Measurements from ENCODE around the gene MGA.

The MGA gene

GRCh38 chr15:41790756-41791546 lies 130.7 kb downstream of the MGA start:
- no peak for TF ChIP-seq POLR2A (IDR thresholded peaks at IDR 0.05; ENCODE audit: low read length)
- TF ChIP-seq GATA1 (IDR thresholded peaks at IDR 0.05; ENCODE audit: low read depth, low read length) = no peak
- peak in 1 of 2 experiments; percentile 53 for DNase-seq

GRCh38 chr15:41791547-41791937 lies 131.3 kb downstream of the MGA start:
- TF ChIP-seq GATA1 (IDR thresholded peaks at IDR 0.05; ENCODE audit: low read depth, low read length) = no peak
- TF ChIP-seq POLR2A (IDR thresholded peaks at IDR 0.05; ENCODE audit: low read length) = no peak
- no peak for DNase-seq

GRCh38 chr15:41792000-41792637 lies 131.9 kb downstream of the MGA start:
- no peak for TF ChIP-seq POLR2A (IDR thresholded peaks at IDR 0.05; ENCODE audit: low read length)
- no peak for TF ChIP-seq GATA1 (IDR thresholded peaks at IDR 0.05; ENCODE audit: low read depth, low read length)
- no peak for DNase-seq

GRCh38 chr15:41794081-41794480 lies 133.9 kb downstream of the MGA start:
- DNase-seq = no peak
- TF ChIP-seq GATA1 (IDR thresholded peaks at IDR 0.05; ENCODE audit: low read depth, low read length) (no peak), POLR2A (IDR thresholded peaks at IDR 0.05; ENCODE audit: low read length) (no peak)

- no peak for DNase-seq
- TF ChIP-seq GATA1 (IDR thresholded peaks at IDR 0.05; ENCODE audit: low read depth, low read length) (no peak), POLR2A (IDR thresholded peaks at IDR 0.05; ENCODE audit: low read length) (no peak)
Observed at GRCh38 chr15:41795996-41796856, 136.0 kb downstream of the MGA start.

- TF ChIP-seq POLR2A (IDR thresholded peaks at IDR 0.05; ENCODE audit: low read length) (no peak), GATA1 (IDR thresholded peaks at IDR 0.05; ENCODE audit: low read depth, low read length) (no peak)
- DNase-seq = no peak
Observed at GRCh38 chr15:41797201-41797944, 137.2 kb downstream of the MGA start.

- no peak for DNase-seq
- TF ChIP-seq GATA1 (IDR thresholded peaks at IDR 0.05; ENCODE audit: low read depth, low read length) (no peak), POLR2A (IDR thresholded peaks at IDR 0.05; ENCODE audit: low read length) (no peak)
Observed at GRCh38 chr15:41798607-41799487, 138.6 kb downstream of the MGA start.

GRCh38 chr15:41799488-41799805 lies 139.2 kb downstream of the MGA start:
- no peak for TF ChIP-seq GATA1 (IDR thresholded peaks at IDR 0.05; ENCODE audit: low read depth, low read length)
- TF ChIP-seq POLR2A (IDR thresholded peaks at IDR 0.05; ENCODE audit: low read length) = no peak
- no peak for DNase-seq

- TF ChIP-seq GATA1 (IDR thresholded peaks at IDR 0.05; ENCODE audit: low read depth, low read length) (no peak), POLR2A (IDR thresholded peaks at IDR 0.05; ENCODE audit: low read length) (no peak)
- DNase-seq = no peak
Observed at GRCh38 chr15:41801185-41801584, 141.0 kb downstream of the MGA start.

- peak in 1 of 2 experiments; percentile 9 for DNase-seq
- TF ChIP-seq GATA1 (IDR thresholded peaks at IDR 0.05; ENCODE audit: low read depth, low read length) (no peak), POLR2A (IDR thresholded peaks at IDR 0.05; ENCODE audit: low read length) (no peak)
Observed at GRCh38 chr15:41801850-41802455, 141.7 kb downstream of the MGA start.

GRCh38 chr15:41804361-41804760 lies 144.2 kb downstream of the MGA start:
- TF ChIP-seq POLR2A (IDR thresholded peaks at IDR 0.05; ENCODE audit: low read length) (no peak), GATA1 (IDR thresholded peaks at IDR 0.05; ENCODE audit: low read depth, low read length) (no peak)
- no peak for DNase-seq

- DNase-seq = no peak
- TF ChIP-seq GATA1 (IDR thresholded peaks at IDR 0.05; ENCODE audit: low read depth, low read length) = no peak
- TF ChIP-seq POLR2A (IDR thresholded peaks at IDR 0.05; ENCODE audit: low read length) = no peak
Observed at GRCh38 chr15:41804916-41805666, 144.9 kb downstream of the MGA start.
